Measurements from ENCODE around the gene FNDC10.

FNDC10 gene

DNA sequence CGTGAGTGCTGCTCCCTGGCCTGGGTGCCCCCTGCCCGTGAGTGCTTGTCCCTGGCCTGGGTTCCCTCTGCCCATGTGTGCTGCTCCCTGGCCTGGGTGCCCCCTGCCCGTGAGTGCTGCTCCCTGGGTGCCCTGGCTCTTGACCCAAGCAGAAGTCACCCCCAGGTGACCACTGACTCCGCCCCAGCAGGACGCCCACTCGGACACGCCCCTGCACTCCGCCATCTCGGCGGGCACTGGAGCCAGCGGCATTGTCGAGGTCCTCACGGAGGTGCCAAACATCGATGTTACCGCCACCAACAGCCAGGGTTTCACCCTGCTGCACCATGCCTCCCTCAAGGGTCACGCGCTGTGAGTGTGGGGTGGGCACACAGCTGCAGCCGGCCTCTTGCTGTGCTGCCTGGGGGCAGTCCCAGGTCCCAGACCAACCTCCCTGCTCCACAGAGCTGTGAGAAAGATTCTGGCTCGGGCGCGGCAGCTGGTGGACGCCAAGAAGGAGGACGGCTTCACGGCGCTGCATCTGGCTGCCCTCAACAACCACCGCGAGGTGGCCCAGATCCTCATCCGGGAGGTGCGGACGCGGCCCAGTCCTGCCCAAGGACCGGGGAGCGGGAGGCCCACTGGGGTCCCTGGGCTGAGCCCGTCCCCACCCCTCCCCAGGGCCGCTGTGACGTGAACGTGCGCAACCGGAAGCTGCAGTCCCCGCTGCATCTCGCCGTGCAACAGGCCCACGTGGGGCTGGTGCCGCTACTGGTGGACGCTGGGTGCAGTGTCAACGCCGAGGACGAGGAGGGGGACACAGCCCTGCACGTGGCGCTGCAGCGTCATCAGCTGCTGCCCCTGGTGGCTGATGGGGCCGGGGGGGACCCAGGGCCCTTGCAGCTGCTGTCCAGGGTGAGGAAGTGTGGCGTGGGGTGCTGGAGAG lies 28.2 kb upstream of the FNDC10 start:
- DNase-seq (ENCODE audit: low spot score) = no peak

DNA sequence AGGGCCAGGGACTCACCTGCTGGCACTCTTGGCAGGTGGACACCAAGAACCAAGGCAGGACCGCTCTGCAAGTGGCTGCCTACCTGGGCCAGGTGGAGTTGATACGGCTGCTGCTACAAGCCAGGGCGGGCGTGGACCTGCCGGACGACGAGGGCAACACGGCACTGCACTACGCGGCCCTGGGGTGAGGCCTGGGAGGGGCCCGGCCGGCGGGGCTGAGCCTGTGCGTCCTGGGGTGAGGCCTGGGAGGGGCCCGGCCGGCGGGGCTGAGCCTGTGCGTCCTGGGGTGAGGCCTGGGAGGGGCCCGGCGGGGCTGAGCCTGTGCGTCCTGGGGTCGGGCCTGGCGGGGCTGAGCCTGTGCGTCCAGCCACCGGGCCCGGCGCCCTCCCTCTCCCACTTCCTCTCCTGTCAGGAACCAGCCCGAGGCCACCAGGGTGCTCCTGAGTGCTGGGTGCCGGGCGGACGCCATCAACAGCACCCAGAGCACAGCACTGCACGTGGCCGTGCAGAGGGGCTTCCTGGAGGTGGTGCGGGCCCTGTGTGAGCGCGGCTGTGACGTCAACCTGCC lies 27.4 kb upstream of the FNDC10 start:
- no peak for DNase-seq (ENCODE audit: low spot score)

DNA sequence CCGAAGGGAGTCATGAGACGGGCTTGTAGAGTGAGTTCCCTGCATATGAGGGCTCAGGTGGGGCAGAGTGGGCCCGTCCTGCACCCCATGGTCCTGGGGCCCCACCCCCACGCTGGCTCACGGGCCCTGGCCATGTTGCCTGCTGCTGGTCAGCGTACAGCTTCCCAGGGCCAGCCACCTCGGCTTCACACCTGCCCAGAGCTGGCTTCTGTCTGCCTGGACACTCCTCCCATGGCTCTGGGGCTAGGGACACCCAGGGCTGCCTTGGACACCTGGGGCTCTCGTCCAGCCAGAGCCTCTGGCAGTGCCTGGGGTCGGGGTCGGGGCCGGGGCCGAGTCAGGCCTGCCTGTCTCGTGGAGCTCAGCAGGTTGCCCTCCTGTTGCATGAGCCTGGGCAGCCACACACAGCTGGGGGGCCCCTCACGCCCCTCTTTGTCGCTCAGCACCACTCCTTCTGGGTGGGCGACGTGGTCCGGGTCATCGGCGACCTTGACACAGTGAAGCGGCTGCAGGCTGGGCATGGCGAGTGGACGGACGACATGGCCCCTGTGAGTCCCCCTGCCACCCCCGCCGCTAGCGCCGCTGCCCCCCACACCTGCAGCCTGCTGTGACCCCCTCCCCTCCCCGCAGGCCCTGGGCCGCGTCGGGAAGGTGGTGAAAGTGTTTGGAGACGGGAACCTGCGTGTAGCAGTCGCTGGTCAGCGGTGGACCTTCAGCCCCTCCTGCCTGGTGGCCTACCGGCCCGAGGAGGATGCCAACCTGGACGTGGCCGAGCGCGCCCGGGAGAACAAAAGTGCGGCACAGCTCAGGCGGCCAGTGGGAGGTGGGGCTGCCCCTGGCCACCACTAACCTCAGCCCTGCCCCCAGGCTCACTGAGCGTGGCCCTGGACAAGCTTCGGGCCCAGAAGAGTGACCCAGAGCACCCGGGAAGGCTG lies 26.5 kb upstream of the FNDC10 start:
- no peak for DNase-seq (ENCODE audit: low spot score)

DNA sequence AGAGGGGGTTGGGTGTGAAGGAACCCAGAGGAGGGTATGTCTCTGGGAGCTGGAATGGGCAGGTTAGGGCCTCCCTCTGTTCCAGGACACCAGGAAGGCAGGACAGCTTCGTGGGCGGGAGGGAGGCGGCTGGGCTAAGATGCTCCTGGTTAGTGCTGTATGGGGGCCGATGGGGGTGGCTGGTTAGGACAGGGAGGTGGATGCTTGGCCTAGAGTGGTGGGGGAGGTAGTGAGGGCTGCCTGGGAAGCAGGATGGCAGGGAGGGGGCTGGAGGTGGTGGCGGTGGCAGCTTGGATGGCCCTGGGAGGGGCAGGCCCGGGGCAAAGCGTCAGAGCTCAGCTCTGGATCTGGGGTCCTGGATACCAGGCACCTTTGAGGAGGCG lies 25.9 kb upstream of the FNDC10 start:
- DNase-seq (ENCODE audit: low spot score) = no peak

DNA sequence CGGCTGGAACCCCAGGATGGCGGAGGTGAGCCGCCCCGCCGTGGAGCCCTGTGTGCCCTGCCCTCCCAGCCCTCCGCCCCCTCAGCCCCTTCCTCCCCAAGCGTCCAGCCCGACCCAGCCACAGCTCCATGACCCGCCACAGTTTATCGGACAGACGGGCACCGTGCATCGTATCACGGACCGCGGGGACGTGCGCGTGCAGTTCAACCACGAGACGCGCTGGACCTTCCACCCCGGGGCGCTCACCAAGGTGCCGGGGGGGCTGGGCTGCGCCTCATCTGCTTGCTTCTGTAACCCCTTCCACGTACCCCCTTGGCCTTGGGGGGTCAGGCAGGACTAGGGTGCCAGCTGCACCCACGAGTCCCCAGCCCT lies 25.5 kb upstream of the FNDC10 start:
- no peak for DNase-seq (ENCODE audit: low spot score)

DNA sequence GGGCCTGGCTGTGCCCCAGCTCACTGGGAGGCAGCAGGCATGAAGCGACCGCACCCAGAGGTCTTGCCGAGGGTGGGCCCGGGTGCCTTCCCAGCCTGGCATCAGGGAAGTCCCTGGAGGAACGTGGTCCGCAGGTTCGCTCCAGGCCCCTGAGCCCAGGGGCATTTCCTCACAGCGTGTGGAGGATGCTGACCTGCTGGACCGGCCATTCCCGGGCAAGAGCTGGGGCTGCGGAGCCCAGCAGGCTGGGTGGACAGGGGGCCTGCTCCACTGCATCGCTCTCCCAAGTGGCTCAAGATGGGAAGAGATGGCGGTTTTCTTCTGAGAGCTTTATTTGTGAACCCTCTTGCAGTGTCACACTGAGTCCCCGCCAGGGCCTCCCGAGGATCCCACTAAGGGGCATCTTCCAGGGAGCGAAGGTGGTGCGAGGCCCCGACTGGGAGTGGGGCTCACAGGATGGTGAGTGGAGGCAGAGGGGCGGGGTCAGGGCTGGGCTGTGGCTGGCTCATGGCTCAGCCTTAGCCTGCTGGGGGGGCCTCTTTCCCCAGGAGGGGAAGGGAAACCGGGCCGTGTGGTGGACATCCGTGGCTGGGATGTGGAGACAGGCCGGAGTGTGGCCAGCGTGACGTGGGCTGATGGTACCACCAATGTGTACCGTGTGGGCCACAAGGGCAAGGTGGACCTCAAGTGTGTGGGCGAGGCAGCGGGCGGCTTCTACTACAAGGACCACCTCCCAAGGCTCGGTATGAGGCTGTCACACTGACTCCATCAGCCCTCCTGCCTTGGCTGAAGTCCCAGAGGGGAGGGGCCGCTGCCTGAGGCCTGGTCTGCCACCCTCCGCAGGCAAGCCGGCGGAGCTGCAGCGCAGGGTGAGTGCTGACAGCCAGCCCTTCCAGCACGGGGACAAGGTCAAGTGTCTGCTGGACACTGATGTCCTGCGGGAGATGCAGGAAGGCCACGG lies 24.8 kb upstream of the FNDC10 start:
- DNase-seq (ENCODE audit: low spot score) = no peak

- no peak for DNase-seq (ENCODE audit: low spot score)
Observed at GRCh38 chr1:1623631-1624442, 23.9 kb upstream of the FNDC10 start.

DNA sequence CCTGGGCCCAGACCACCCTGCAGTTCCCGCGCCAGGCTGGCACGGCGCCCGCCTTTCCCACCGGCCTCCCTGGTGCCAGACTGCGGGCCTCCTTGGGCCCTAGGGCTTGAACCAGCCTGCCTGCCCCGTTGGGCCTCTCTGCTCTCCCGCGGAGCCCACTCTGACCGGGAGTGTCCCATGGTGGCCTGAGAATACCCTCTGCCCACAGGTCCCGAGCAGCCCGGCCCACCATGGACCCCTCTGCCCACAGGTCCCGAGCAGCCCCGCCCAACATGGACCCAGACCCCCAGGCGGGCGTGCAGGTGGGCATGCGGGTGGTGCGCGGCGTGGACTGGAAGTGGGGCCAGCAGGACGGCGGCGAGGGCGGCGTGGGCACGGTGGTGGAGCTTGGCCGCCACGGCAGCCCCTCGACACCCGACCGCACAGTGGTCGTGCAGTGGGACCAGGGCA lies 23.3 kb upstream of the FNDC10 start:
- no peak for DNase-seq (ENCODE audit: low spot score)

- DNase-seq (ENCODE audit: low spot score) = no peak
Observed at GRCh38 chr1:1622788-1623094, 22.8 kb upstream of the FNDC10 start.

DNA sequence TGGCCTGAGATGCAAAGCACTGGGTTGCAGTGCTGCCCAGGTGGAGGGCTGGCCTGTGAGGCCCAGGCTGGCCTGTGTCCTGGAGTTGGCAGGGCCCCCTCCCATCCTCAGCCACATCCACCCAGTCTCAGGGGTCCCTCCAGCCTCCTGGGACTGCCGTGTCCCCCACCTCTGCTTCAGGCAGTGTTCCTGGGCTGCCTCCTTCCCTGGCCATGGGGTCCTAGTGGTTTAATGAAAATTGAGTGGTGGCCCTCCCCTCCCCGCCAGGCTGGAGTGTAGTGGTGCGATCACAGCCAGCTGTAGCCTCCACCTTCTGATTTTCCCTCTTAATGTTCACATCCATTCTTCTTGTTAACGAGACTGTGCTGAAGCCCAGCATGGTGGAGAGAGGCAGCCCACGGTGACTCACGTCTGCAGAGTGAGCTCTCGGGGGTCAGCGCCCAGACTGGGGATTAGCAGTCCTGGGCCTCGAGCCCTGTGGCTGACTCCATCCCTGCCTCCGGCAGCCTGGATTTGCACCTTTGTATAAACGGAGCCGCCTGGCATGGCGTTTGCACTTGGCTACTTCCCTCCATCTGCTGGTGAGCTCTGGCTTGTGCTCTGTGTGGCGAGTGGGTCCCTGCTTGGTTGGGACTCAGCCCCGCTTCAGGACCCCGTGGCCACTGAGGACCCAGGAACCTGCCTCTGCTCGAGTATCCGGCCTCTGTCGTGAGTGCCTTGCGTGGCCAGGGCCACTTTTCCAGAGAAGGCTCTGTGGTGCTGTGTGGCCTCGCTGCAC lies 22.3 kb upstream of the FNDC10 start:
- no peak for DNase-seq (ENCODE audit: low spot score)

GRCh38 chr1:1621173-1622009 lies 21.5 kb upstream of the FNDC10 start:
- no peak for DNase-seq (ENCODE audit: low spot score)

DNA sequence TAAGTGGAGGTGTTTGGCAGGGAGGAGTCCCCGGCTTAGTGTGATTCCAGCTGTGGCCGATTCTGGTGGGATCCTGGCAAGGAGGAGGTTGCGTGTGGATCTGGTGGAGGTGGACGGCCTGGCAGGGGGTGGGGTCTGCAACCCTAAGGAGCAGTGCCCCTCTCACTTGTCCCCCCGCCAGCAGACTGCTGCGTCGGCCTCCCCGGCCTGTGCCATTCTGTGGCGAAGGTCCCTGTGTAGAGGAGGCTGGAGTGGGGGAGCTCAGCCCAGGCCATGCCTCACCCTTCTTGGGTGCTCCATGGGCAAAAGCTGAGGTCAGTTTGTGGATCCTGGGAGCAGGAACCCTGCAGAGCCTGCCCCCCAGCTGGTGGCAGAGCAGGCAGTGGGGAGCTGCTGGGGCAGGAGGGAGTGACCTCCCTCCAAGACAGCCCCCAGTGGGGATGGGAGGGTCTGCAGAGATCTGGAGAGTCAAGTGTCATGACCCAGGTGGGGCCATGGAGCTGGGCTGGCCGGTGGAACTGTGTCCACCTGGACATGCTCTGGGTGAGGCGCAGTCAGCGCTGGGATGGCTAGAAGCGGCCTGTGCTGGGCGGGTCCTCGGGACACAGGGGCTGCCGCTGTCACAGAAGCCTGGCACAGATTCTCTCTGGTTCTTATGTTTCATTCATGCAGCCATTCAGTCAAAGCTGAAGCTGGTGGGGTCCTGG lies 20.7 kb upstream of the FNDC10 start:
- no peak for DNase-seq (ENCODE audit: low spot score)

GRCh38 chr1:1619917-1620361 lies 20.0 kb upstream of the FNDC10 start:
- DNase-seq (ENCODE audit: low spot score) = no peak

DNA sequence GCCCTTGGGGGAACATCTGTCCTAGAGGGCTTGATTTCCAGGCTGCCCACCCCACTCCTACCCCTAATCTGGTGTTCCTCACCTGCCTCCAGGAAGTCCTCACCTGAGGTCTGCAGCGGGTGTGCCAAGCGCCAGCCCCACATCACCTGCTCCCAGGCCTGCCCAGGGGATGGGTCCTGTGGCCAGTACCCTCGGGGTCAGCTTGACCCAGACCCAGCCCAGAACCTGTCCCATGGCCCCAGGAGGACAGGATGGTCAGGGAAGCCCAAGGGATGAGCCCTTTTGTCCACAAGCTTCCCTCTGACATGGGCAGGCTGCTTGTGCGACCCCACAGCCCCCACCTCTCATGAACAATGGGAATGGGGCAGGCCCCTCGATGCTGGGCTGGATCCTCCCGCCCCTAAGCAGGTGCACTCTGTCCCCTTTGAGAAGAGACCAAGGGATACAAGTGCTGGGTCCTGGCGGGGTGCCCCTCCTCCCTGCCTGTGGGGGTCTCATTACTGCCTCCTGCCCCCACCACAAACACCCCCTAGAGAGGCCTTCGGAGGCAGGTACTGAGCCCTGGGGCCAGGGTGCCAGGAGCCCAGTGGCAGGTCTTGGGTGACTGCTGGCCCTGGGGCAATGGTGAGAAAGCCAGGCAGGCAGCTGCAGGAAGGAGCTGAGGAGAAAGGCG lies 18.6 kb upstream of the FNDC10 start:
- no peak for DNase-seq (ENCODE audit: low spot score)

- DNase-seq (ENCODE audit: low spot score) = no peak
Observed at GRCh38 chr1:1617925-1618324, 18.0 kb upstream of the FNDC10 start.

DNA sequence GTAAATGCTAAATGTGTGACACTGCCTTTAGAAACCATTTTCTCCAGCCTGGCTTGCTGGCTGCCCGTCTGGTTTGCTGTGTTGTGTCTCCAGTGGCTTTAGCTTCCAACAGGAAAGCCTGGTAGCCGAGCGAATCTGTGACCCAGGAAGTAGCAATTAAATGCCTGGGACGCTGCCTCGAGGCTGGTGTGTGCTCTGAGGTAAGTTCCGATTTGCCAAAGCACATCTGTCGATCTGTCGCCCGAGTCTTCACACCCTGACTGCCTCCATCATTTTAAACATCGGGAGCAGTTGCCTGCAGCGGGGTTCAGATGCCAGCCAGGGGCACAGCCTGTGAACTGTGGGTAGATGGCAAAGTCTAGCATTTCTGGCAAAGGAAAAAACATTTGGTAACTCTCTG lies 17.6 kb upstream of the FNDC10 start:
- DNase-seq (ENCODE audit: low spot score) = no peak

GRCh38 chr1:1616838-1617237 lies 16.9 kb upstream of the FNDC10 start:
- DNase-seq (ENCODE audit: low spot score) = no peak

All from kidney tubule cell (primary cell).